Measurements from ENCODE around the gene HOOK2. TPM values are rescaled to one million over a fixed set of nuclear protein-coding genes. Genes with fewer than 3 reads are reported as not detected.

The HOOK2 gene
- total and polyA plus RNA-seq, 9 of the 15 experiments (the other 6 are each of a cell fraction or from before 2014, with no cell fraction given) = 1.3 to 17.2 (median 9.9) TPM

DNA sequence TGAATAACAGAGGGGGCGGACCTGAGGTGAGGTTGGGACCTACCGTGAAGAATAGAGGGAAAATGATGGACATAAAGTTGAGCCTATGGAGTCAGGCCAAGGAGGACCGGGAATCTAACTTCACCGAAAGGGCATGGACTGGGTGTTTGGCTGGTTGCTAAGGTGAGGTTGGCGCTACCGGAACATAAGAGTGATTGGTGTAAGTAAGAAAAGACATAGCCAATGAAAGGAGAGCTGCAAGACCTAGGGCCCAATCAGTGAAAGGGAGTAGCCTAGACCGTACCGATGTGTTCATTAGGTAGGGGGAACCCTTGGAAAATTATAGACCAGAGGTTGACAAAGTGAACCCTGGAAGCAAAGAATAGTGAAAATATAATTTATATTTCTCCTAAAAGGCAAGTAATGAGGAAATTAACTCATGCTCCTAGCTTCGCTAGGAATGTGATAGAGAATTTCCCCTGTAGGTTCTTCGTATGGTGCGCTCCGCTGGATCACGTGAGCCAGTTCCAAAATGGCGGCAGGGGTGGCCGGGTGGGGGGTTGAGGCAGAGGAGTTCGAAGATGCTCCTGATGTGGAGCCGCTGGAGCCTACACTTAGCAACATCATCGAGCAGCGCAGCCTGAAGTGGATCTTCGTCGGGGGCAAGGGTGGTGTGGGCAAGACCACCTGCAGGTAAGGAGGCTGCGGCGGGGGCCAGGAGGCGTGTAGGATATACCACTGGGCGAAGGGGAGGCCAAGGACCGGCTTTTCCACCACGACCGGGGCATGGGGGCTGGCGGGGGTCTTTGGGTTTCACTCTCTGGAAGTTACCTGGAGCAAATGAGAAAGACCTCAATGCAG is 38.1 kb downstream of the HOOK2 start, which contains the start of gene GET3 (continued):
- TF ChIP-seq, protein P1, sequence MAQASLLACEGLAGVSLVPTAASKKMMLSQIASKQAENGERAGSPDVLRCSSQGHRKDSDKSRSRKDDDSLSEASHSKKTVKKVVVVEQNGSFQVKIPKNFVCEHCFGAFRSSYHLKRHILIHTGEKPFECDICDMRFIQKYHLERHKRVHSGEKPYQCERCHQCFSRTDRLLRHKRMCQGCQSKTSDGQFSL (CRISPR knock-in tag; IDR thresholded peaks at IDR 0.05) = peak; percentile 86
- TF ChIP-seq, protein P1 (tag; IDR thresholded peaks at IDR 0.05) = peak in 1 of 2 experiments; percentile 61; a peak in 1 of 4 replicates
- TF ChIP-seq NRF1 (conservative IDR thresholded peaks at IDR 0.05 in 1 of 2, IDR thresholded peaks at IDR 0.05 in 1 of 2) (peak in 1 of 2 experiments; percentile 60; a peak in 3 of 4 replicates), FOSL1 (tag; conservative IDR thresholded peaks at IDR 0.05) (0 out of 2 replicates have a peak, but pooled peaks have one; percentile 23), ZNF133 (CRISPR knock-in tag; IDR thresholded peaks at IDR 0.05) (no peak), NFYB (IDR thresholded peaks at IDR 0.05; ENCODE audit: extremely low read depth, insufficient read length) (peak; percentile 88), ZFP1 (CRISPR knock-in tag; IDR thresholded peaks at IDR 0.05) (no peak), POLR2AphosphoS5 (IDR thresholded peaks at IDR 0.05; ENCODE audit: control insufficient read depth, insufficient read depth, low read depth, low read length) (peak; percentile 75; the same call in 1 of the 2 replicates), POLR3G (IDR thresholded peaks at IDR 0.05; ENCODE audit: extremely low read depth, insufficient read length, insufficient replicate concordance) (no peak), ARID1B (IDR thresholded peaks at IDR 0.05) (0 out of 2 replicates have a peak, but pooled peaks have one; percentile 20), MEF2D (tag; conservative IDR thresholded peaks at IDR 0.05; ENCODE audit: low read depth) (no peak), BRD4 (IDR thresholded peaks at IDR 0.05) (no peak), SIN3B (IDR thresholded peaks at IDR 0.05; ENCODE audit: low read depth) (peak; percentile 100), BRF1 (IDR thresholded peaks at IDR 0.05; ENCODE audit: borderline replicate concordance, extremely low read depth, insufficient read length) (no peak), HDAC2 (IDR thresholded peaks at IDR 0.05) (peak; percentile 97), FOXJ2 (tag; IDR thresholded peaks at IDR 0.05) (peak; percentile 97), BHLHE40 (IDR thresholded peaks at IDR 0.05; ENCODE audit: low read length) (peak; percentile 98), ARNT (IDR thresholded peaks at IDR 0.05) (peak; percentile 44 to 68; a peak in 2 of 4 replicates), SETDB1 (IDR thresholded peaks at IDR 0.05; ENCODE audit: low read length) (no peak), CXXC5 (CRISPR knock-in tag; IDR thresholded peaks at IDR 0.05) (peak; percentile 19; the same call in 1 of the 2 replicates), ZFX (CRISPR knock-in tag; IDR thresholded peaks at IDR 0.05) (peak; percentile 64), PML (IDR thresholded peaks at IDR 0.05; ENCODE audit: low read length) (peak; percentile 59), GTF2F1 (IDR thresholded peaks at IDR 0.05; ENCODE audit: low read depth, low read length) (no peak), ZNF23 (CRISPR knock-in tag; IDR thresholded peaks at IDR 0.05) (no peak), POU5F1 (IDR thresholded peaks at IDR 0.05; ENCODE audit: borderline replicate concordance, low read depth, low read length, partially characterized antibody) (peak; percentile 33), CBX3 (IDR thresholded peaks at IDR 0.05; ENCODE audit: borderline replicate concordance in 1 of 2, low read length in 2 of 2) (no peak)
- TF ChIP-seq, protein P2, sequence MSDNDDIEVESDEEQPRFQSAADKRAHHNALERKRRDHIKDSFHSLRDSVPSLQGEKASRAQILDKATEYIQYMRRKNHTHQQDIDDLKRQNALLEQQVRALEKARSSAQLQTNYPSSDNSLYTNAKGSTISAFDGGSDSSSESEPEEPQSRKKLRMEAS (CRISPR knock-in tag; IDR thresholded peaks at IDR 0.05) = 0 out of 2 replicates have a peak, but pooled peaks have one; percentile 36
- TF ChIP-seq, protein P3, sequence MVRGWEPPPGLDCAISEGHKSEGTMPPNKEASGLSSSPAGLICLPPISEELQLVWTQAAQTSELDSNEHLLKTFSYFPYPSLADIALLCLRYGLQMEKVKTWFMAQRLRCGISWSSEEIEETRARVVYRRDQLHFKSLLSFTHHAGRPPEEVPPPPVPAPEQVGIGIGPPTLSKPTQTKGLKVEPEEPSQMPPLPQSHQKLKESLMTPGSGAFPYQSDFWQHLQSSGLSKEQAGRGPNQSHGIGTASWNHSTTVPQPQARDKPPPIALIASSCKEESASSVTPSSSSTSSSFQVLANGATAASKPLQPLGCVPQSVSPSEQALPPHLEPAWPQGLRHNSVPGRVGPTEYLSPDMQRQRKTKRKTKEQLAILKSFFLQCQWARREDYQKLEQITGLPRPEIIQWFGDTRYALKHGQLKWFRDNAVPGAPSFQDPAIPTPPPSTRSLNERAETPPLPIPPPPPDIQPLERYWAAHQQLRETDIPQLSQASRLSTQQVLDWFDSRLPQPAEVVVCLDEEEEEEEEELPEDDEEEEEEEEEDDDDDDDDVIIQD (CRISPR knock-in tag; IDR thresholded peaks at IDR 0.05) = no peak
